ENCODE measurements around the gene TMF1. TPM values are rescaled to one million over a fixed set of nuclear protein-coding genes. Genes with fewer than 3 reads are reported as not detected.

Gene TMF1
- total and polyA plus RNA-seq, 2 experiments from 2014 or later = 15.8 to 21.3 TPM

GRCh38 chr3:69096299-69096698 is 44.2 kb upstream of the TMF1 start:
- Histone ChIP-seq H3K4me1 (ENCODE audit: insufficient read depth) (peaks cover 37% of the 10 kb centered on the region), H3K27ac (ENCODE audit: low read depth) (no peak overlapping the region), H3K4me3 (no peak overlapping the region), H3K79me2 (replicated peaks; ENCODE audit: insufficient read depth) (0 out of 2 replicates have a peak, but pooled peaks cover 6% of the 10 kb centered on the region), H3K9me2 (ENCODE audit: insufficient read depth) (no peaks in the 10 kb centered on the region), H3K36me3 (ENCODE audit: insufficient read depth) (no peaks in the 10 kb centered on the region), H3F3A (replicated peaks; ENCODE audit: low read depth) (no peaks in the 10 kb centered on the region), H4K20me1 (replicated peaks; ENCODE audit: insufficient read depth) (no peaks in the 10 kb centered on the region), H3K27me3 (ENCODE audit: insufficient read depth) (no peaks in the 10 kb centered on the region), H2AFZ (no peak overlapping the region), H3K4me2 (no peak overlapping the region)
- Mint-ChIP-seq H3K4me1 (peaks cover 34% of the 10 kb centered on the region; the same call in 2 of the 3 replicates), H3K27ac (no peak overlapping the region), H3K36me3 (ENCODE audit: low read depth) (no peaks in the 10 kb centered on the region), H3K27me3 (ENCODE audit: insufficient read depth, low read depth, poor library complexity) (peaks cover 8% of the 10 kb centered on the region), H3K9me3 (no peaks in the 10 kb centered on the region), H3K4me3 (no peak overlapping the region)
- no peak for TF ChIP-seq CTCF (conservative IDR thresholded peaks at IDR 0.05; ENCODE audit: low read depth in 2 of 2)
- no peak for TF ChIP-seq POLR2AphosphoS5 (IDR thresholded peaks at IDR 0.05; ENCODE audit: low read depth)
- TF ChIP-seq ETS1 (IDR thresholded peaks at IDR 0.05) = no peak
- TF ChIP-seq JUNB (IDR thresholded peaks at IDR 0.05; ENCODE audit: unreplicated experiment) = no peak
- TF ChIP-seq, protein P1, sequence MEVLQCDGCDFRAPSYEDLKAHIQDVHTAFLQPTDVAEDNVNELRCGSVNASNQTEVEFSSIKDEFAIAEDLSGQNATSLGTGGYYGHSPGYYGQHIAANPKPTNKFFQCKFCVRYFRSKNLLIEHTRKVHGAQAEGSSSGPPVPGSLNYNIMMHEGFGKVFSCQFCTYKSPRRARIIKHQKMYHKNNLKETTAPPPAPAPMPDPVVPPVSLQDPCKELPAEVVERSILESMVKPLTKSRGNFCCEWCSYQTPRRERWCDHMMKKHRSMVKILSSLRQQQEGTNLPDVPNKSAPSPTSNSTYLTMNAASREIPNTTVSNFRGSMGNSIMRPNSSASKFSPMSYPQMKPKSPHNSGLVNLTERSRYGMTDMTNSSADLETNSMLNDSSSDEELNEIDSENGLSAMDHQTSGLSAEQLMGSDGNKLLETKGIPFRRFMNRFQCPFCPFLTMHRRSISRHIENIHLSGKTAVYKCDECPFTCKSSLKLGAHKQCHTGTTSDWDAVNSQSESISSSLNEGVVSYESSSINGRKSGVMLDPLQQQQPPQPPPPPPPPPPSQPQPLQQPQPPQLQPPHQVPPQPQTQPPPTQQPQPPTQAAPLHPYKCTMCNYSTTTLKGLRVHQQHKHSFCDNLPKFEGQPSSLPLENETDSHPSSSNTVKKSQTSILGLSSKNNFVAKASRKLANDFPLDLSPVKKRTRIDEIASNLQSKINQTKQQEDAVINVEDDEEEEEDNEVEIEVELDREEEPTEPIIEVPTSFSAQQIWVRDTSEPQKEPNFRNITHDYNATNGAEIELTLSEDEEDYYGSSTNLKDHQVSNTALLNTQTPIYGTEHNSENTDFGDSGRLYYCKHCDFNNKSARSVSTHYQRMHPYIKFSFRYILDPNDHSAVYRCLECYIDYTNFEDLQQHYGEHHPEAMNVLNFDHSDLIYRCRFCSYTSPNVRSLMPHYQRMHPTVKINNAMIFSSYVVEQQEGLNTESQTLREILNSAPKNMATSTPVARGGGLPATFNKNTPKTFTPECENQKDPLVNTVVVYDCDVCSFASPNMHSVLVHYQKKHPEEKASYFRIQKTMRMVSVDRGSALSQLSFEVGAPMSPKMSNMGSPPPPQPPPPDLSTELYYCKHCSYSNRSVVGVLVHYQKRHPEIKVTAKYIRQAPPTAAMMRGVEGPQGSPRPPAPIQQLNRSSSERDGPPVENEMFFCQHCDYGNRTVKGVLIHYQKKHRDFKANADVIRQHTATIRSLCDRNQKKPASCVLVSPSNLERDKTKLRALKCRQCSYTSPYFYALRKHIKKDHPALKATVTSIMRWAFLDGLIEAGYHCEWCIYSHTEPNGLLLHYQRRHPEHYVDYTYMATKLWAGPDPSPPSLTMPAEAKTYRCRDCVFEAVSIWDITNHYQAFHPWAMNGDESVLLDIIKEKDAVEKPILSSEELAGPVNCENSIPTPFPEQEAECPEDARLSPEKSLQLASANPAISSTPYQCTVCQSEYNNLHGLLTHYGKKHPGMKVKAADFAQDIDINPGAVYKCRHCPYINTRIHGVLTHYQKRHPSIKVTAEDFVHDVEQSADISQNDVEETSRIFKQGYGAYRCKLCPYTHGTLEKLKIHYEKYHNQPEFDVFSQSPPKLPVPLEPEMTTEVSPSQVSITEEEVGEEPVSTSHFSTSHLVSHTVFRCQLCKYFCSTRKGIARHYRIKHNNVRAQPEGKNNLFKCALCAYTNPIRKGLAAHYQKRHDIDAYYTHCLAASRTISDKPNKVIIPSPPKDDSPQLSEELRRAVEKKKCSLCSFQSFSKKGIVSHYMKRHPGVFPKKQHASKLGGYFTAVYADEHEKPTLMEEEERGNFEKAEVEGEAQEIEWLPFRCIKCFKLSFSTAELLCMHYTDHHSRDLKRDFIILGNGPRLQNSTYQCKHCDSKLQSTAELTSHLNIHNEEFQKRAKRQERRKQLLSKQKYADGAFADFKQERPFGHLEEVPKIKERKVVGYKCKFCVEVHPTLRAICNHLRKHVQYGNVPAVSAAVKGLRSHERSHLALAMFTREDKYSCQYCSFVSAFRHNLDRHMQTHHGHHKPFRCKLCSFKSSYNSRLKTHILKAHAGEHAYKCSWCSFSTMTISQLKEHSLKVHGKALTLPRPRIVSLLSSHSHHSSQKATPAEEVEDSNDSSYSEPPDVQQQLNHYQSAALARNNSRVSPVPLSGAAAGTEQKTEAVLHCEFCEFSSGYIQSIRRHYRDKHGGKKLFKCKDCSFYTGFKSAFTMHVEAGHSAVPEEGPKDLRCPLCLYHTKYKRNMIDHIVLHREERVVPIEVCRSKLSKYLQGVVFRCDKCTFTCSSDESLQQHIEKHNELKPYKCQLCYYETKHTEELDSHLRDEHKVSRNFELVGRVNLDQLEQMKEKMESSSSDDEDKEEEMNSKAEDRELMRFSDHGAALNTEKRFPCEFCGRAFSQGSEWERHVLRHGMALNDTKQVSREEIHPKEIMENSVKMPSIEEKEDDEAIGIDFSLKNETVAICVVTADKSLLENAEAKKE (CRISPR knock-in tag; IDR thresholded peaks at IDR 0.05) = no peak
- TF ChIP-seq STAT1 (IDR thresholded peaks at IDR 0.05; ENCODE audit: unreplicated experiment) = no peak
- TF ChIP-seq NANOG (IDR thresholded peaks at IDR 0.05; ENCODE audit: borderline replicate concordance) = no peak
- no peak for TF ChIP-seq ZNF114 (CRISPR knock-in tag; IDR thresholded peaks at IDR 0.05)
- no peak for TF ChIP-seq ZNF331 (CRISPR knock-in tag; IDR thresholded peaks at IDR 0.05; ENCODE audit: low read depth)
- TF ChIP-seq CREB1 (CRISPR knock-in tag; IDR thresholded peaks at IDR 0.05; ENCODE audit: low read depth) = no peak
- TF ChIP-seq EZH2 (IDR thresholded peaks at IDR 0.05; ENCODE audit: low read depth, unreplicated experiment) = no peak
- TF ChIP-seq, protein P2, sequence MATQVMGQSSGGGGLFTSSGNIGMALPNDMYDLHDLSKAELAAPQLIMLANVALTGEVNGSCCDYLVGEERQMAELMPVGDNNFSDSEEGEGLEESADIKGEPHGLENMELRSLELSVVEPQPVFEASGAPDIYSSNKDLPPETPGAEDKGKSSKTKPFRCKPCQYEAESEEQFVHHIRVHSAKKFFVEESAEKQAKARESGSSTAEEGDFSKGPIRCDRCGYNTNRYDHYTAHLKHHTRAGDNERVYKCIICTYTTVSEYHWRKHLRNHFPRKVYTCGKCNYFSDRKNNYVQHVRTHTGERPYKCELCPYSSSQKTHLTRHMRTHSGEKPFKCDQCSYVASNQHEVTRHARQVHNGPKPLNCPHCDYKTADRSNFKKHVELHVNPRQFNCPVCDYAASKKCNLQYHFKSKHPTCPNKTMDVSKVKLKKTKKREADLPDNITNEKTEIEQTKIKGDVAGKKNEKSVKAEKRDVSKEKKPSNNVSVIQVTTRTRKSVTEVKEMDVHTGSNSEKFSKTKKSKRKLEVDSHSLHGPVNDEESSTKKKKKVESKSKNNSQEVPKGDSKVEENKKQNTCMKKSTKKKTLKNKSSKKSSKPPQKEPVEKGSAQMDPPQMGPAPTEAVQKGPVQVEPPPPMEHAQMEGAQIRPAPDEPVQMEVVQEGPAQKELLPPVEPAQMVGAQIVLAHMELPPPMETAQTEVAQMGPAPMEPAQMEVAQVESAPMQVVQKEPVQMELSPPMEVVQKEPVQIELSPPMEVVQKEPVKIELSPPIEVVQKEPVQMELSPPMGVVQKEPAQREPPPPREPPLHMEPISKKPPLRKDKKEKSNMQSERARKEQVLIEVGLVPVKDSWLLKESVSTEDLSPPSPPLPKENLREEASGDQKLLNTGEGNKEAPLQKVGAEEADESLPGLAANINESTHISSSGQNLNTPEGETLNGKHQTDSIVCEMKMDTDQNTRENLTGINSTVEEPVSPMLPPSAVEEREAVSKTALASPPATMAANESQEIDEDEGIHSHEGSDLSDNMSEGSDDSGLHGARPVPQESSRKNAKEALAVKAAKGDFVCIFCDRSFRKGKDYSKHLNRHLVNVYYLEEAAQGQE (IDR thresholded peaks at IDR 0.05; ENCODE audit: unreplicated experiment) = no peak
- no peak for TF ChIP-seq EZH2phosphoT487 (IDR thresholded peaks at IDR 0.05; ENCODE audit: unreplicated experiment)
- peak; percentile 35 for DNase-seq (ENCODE audit: low spot score)
- no peak; the same call in 2 of the 3 replicates for ATAC-seq

Measured in GM23338 (cell line).